WTC11 (cell line): ENCODE results near the gene FTCD. TPM values are rescaled to one million over a fixed set of nuclear protein-coding genes. Genes with fewer than 3 reads are reported as not detected.

ENCODE experiments used
- ATAC-seq: fragments of 200-7000 bp; cut with Tn5 transposase; 2 replicates; pipeline ENCODE4 v1.10.0; 2021; ENCODE audit warnings: mild to moderate bottlenecking, moderate library complexity
- CTCF ChIA-PET: fragments of 300-600 bp; sonication (Branson Sonifier 250); formaldehyde crosslinking; loops from one replicate; lab custom pipeline; 2021; ENCODE audit warnings: antibody characterized with exemption; lab: Charles Lee
- POLR2A ChIA-PET: fragments of 350-600 bp; sonication (Branson Sonifier 250); formaldehyde crosslinking; loops from one replicate; lab custom pipeline; 2021; ENCODE audit warnings: antibody characterized with exemption; lab: Charles Lee
- DNase-seq: peaks from one replicate; pipeline ENCODE4 v3.0.0; 2021; ENCODE audit warnings: low spot score
- H3K27ac Mint-ChIP-seq: 2 replicates; pipeline ENCODE4 v1.8.0; 2021; ENCODE audit warnings: mixed read lengths
- H3K27me3 Mint-ChIP-seq: 2 replicates; pipeline ENCODE4 v1.8.0; 2021; ENCODE audit warnings: low read depth, mild to moderate bottlenecking, moderate library complexity, mixed read lengths
- H3K36me3 Mint-ChIP-seq: 2 replicates; pipeline ENCODE4 v1.8.0; 2021; ENCODE audit warnings: mixed read lengths
- H3K4me1 Mint-ChIP-seq: 2 replicates; pipeline ENCODE4 v1.8.0; 2022; ENCODE audit warnings: mixed read lengths
- H3K4me3 Mint-ChIP-seq: 2 replicates; pipeline ENCODE4 v1.8.0; 2021; ENCODE audit warnings: mild to moderate bottlenecking, moderate library complexity, mixed read lengths
- H3K9me3 Mint-ChIP-seq: 2 replicates; pipeline ENCODE4 v1.8.0; 2021; ENCODE audit warnings: mixed read lengths
- ATF6 ChIP-seq: sonication (generic); formaldehyde crosslinking; IDR thresholded peaks from 2 replicates; pipeline ENCODE4 v1.8.1; 2023; ENCODE audit warnings: mild to moderate bottlenecking, missing genetic modification reagents
- EMX1 ChIP-seq: fragments of 250-450 bp; sonication (Bioruptor Pico); IDR thresholded peaks from 2 replicates; pipeline ENCODE4 v1.8.0; 2021; ENCODE audit warnings: mild to moderate bottlenecking
- FOXJ3 ChIP-seq: sonication (generic); formaldehyde crosslinking; IDR thresholded peaks from 2 replicates; pipeline ENCODE4 v1.9.0; 2021; ENCODE audit warnings: missing genetic modification reagents, mild to moderate bottlenecking, borderline replicate concordance
- FOXP1 ChIP-seq: sonication (generic); formaldehyde crosslinking; IDR thresholded peaks from 2 replicates; pipeline ENCODE4 v1.8.0; 2022; ENCODE audit warnings: missing genetic modification reagents, mild to moderate bottlenecking, moderate library complexity, borderline replicate concordance
- GTF2I ChIP-seq: fragments of 250-450 bp; sonication (Bioruptor Pico); conservative IDR thresholded peaks from 2 replicates; pipeline ENCODE4 v1.4.0; 2021; ENCODE audit warnings: mild to moderate bottlenecking
- IRF2 ChIP-seq: sonication (generic); formaldehyde crosslinking; IDR thresholded peaks from 2 replicates; pipeline ENCODE4 v1.8.0; 2022; ENCODE audit warnings: low read depth, missing genetic modification reagents, borderline replicate concordance
- JAZF1 ChIP-seq: fragments of 250-450 bp; sonication (Bioruptor Pico); IDR thresholded peaks from 2 replicates; pipeline ENCODE4 v1.9.0; 2021; ENCODE audit warnings: moderate library complexity, mild to moderate bottlenecking, inconsistent platforms
- PREB ChIP-seq: sonication (generic); formaldehyde crosslinking; IDR thresholded peaks from 2 replicates; pipeline ENCODE4 v1.8.1; 2022; ENCODE audit warnings: mild to moderate bottlenecking, missing genetic modification reagents, moderate library complexity, borderline replicate concordance
- RELA ChIP-seq: sonication (generic); formaldehyde crosslinking; IDR thresholded peaks from 2 replicates; pipeline ENCODE4 v1.8.1; 2022; ENCODE audit warnings: missing genetic modification reagents, mild to moderate bottlenecking, borderline replicate concordance
- ZNF263 ChIP-seq: sonication (generic); formaldehyde crosslinking; IDR thresholded peaks from 2 replicates; pipeline ENCODE4 v1.8.1; 2022; ENCODE audit warnings: low read depth, mild to moderate bottlenecking, moderate library complexity, missing genetic modification reagents
- ZNF281 ChIP-seq: sonication (generic); formaldehyde crosslinking; IDR thresholded peaks from 2 replicates; pipeline ENCODE4 v1.8.0; 2023; ENCODE audit warnings: mild to moderate bottlenecking, missing genetic modification reagents
- ZNF416 ChIP-seq: fragments of 250-450 bp; sonication (Bioruptor Pico); IDR thresholded peaks from 2 replicates; pipeline ENCODE4 v1.9.0; 2021; ENCODE audit warnings: mild to moderate bottlenecking, inconsistent platforms
- ZNF512 ChIP-seq: sonication (generic); formaldehyde crosslinking; IDR thresholded peaks from 2 replicates; pipeline ENCODE4 v1.8.1; 2022; ENCODE audit warnings: missing genetic modification reagents, borderline replicate concordance
- total RNA-seq: library from RNA; stranded (reverse); gene quantifications from 3 replicates; pipeline ENCODE4 v1.2.3, GENCODE V29; 2021
- TF ChIP-seq, protein P1 (sequence below): fragments of 250-450 bp; sonication (Bioruptor Pico); IDR thresholded peaks from 2 replicates; pipeline ENCODE4 v1.9.0; 2021; ENCODE audit warnings: moderate library complexity, mild to moderate bottlenecking, inconsistent platforms, borderline replicate concordance

The FTCD gene
- total RNA-seq, 1 experiment from 2014 or later = 6.1 TPM

- POLR2A ChIA-PET = interaction anchor here (0.6 kb wide), 1 partner anchor 40 kb away, joined by 5 read pairs; no protein-coding TSS in a partner anchor
- H3K4me3 Mint-ChIP-seq = no peak overlapping the region
- no peak overlapping the region for H3K27ac Mint-ChIP-seq
- CTCF ChIA-PET = interaction anchor here (1.2 to 1.4 kb wide), 2 partner anchors 8 to 15 kb away, joined by 4 read pairs; no protein-coding TSS in a partner anchor
- DNase-seq (no peak), ATAC-seq (no peak)
- peaks cover 18% of the 10 kb centered on the region for H3K36me3 Mint-ChIP-seq
- TF ChIP-seq JAZF1 (CRISPR knock-in tag) (no peak), ZNF512 (CRISPR knock-in tag) (no peak), IRF2 (no peak)
- H3K4me1 Mint-ChIP-seq = no peaks in the 10 kb centered on the region
- peaks cover 7% of the 10 kb centered on the region; the same call in 1 of the 2 replicates for H3K9me3 Mint-ChIP-seq
- no peaks in the 10 kb centered on the region for H3K27me3 Mint-ChIP-seq
These were observed 3.4 kb upstream of the FTCD start for GRCh38 chr21:46158666-46159300.

- TF ChIP-seq ZNF416 (CRISPR knock-in tag) (no peak), ZNF281 (CRISPR knock-in tag) (no peak), FOXP1 (CRISPR knock-in tag) (no peak), ZNF263 (no peak), FOXJ3 (CRISPR knock-in tag) (no peak), ATF6 (no peak), PREB (CRISPR knock-in tag) (no peak), GTF2I (CRISPR knock-in tag) (no peak), EMX1 (no peak), RELA (CRISPR knock-in tag) (no peak)
- TF ChIP-seq, protein P1, sequence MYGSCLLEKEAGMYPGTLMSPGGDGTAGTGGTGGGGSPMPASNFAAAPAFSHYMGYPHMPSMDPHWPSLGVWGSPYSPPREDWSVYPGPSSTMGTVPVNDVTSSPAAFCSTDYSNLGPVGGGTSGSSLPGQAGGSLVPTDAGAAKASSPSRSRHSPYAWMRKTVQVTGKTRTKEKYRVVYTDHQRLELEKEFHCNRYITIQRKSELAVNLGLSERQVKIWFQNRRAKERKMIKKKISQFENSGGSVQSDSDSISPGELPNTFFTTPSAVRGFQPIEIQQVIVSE (CRISPR knock-in tag) = no peak
- TF ChIP-seq, all 79 proteins: peak for 0
- Mint-ChIP-seq H3K27ac (no peak overlapping the region; the same call in 1 of the 2 replicates), H3K4me3 (no peak overlapping the region), H3K36me3 (peaks cover 11% of the 10 kb centered on the region), H3K4me1 (no peaks in the 10 kb centered on the region), H3K9me3 (0 out of 2 replicates have a peak, but pooled peaks cover 3% of the 10 kb centered on the region), H3K27me3 (no peaks in the 10 kb centered on the region)
- CTCF ChIA-PET = interaction anchor here (1.2 to 1.4 kb wide), 2 partner anchors 8 to 15 kb away, joined by 4 read pairs; no protein-coding TSS in a partner anchor
- DNase-seq (no peak), ATAC-seq (no peak)
- POLR2A ChIA-PET = no interaction called here
These were observed 2.6 kb upstream of the FTCD start for GRCh38 chr21:46157987-46158451.
